ENCODE results near the gene CHRDL1.
"Not testable (repeated sequence)": the region's sequence is repeated elsewhere in the genome, so short reads cannot be mapped to it uniquely, and the experiment has no call there.

Gene CHRDL1

GRCh38 chrX:110795645-110796406 is at the start of gene CHRDL1:
CHRDL1 (minus strand) TSS chrX:110795817; CDS start chrX:110792181, 3,636 bp downstream.
- peak; percentile 75 for DNase-seq

GRCh38 chrX:110836982-110837381 is 41.4 kb upstream of the CHRDL1 start:
- DNase-seq: peak; percentile 18

- no peak for DNase-seq
Observed at GRCh38 chrX:110836451-110836850, 40.8 kb upstream of the CHRDL1 start.

GRCh38 chrX:110836001-110836400 is 40.4 kb upstream of the CHRDL1 start:
- DNase-seq: no peak

GRCh38 chrX:110825972-110826371 is 30.4 kb upstream of the CHRDL1 start:
- DNase-seq: no peak

GRCh38 chrX:110816543-110816942 is 20.9 kb upstream of the CHRDL1 start:
- DNase-seq: not testable (repeated sequence)

- no peak for DNase-seq
Observed at GRCh38 chrX:110806145-110806544, 10.5 kb upstream of the CHRDL1 start.

GRCh38 chrX:110805303-110805702 is 9.7 kb upstream of the CHRDL1 start:
- DNase-seq: no peak

- DNase-seq: no peak
Observed at GRCh38 chrX:110804446-110804845, 8.8 kb upstream of the CHRDL1 start.

GRCh38 chrX:110803506-110803905 is 7.9 kb upstream of the CHRDL1 start:
- DNase-seq: no peak

- DNase-seq: no peak
Observed at GRCh38 chrX:110796407-110796697, 735 bp upstream of the CHRDL1 start.

- no peak for DNase-seq
Observed at GRCh38 chrX:110794601-110795000, 1.0 kb downstream of the CHRDL1 start.

GRCh38 chrX:110791071-110791470 is 4.5 kb downstream of the CHRDL1 start:
- DNase-seq: peak; percentile 56

GRCh38 chrX:110786486-110786885 is 9.1 kb downstream of the CHRDL1 start:
- DNase-seq: no peak

GRCh38 chrX:110759785-110760184 is 35.8 kb downstream of the CHRDL1 start:
- no peak for DNase-seq

GRCh38 chrX:110758781-110759422 is 36.7 kb downstream of the CHRDL1 start:
- DNase-seq: peak; percentile 17

GRCh38 chrX:110755611-110756010 is 40.0 kb downstream of the CHRDL1 start:
- no peak for DNase-seq

GRCh38 chrX:110755061-110755460 is 40.6 kb downstream of the CHRDL1 start:
- no peak for DNase-seq

- DNase-seq: peak; percentile 32
Observed at GRCh38 chrX:110750526-110751189, 45.0 kb downstream of the CHRDL1 start.

GRCh38 chrX:110748256-110748806 is 47.3 kb downstream of the CHRDL1 start:
- DNase-seq: no peak

- DNase-seq: no peak
Observed at GRCh38 chrX:110746014-110746413, 49.6 kb downstream of the CHRDL1 start.

GRCh38 chrX:110745288-110745687 is 50.3 kb downstream of the CHRDL1 start:
- DNase-seq: no peak

- no peak for DNase-seq
Observed at GRCh38 chrX:110743679-110744340, 51.8 kb downstream of the CHRDL1 start.

Data from retina (tissue), 1 donor.